IPS-20b (cell line): ENCODE measurements around the gene DLAT.
"Not testable (repeated sequence)": the region's sequence is repeated elsewhere in the genome, so short reads cannot be mapped to it uniquely, and the experiment has no call there.

Experiments
- H3K27ac ChIP-seq: one replicate; pipeline ENCODE4 v1.5.1; 2013; ENCODE audit warnings: low read length
- H3K27me3 ChIP-seq: 2 replicates; pipeline ENCODE4 v1.6.1; 2013; ENCODE audit warnings: mild to moderate bottlenecking, low read length, inconsistent platforms; ENCODE audit not compliant: insufficient read depth
- H3K36me3 ChIP-seq: 2 replicates; pipeline ENCODE4 v1.6.1; 2013; ENCODE audit warnings: low read depth, mild to moderate bottlenecking, inconsistent platforms, low read length, moderate library complexity; ENCODE audit not compliant: insufficient read depth
- H3K4me1 ChIP-seq: 2 replicates; pipeline ENCODE4 v1.6.1; 2013; ENCODE audit warnings: mild to moderate bottlenecking, control low read depth, inconsistent platforms, low read length, moderate library complexity; ENCODE audit not compliant: insufficient read depth
- H3K4me3 ChIP-seq: 2 replicates; pipeline ENCODE4 v1.5.1; 2013; ENCODE audit warnings: mild to moderate bottlenecking, low read length, inconsistent platforms
- H3K9ac ChIP-seq: 2 replicates; pipeline ENCODE4 v1.6.1; 2013; ENCODE audit warnings: low read depth, mild to moderate bottlenecking, inconsistent platforms, low read length, moderate library complexity
- H3K9me3 ChIP-seq: 2 replicates; pipeline ENCODE4 v1.6.1; 2013; ENCODE audit warnings: mild to moderate bottlenecking, low read depth, low read length, inconsistent platforms; ENCODE audit not compliant: insufficient read depth

DLAT gene

DNA sequence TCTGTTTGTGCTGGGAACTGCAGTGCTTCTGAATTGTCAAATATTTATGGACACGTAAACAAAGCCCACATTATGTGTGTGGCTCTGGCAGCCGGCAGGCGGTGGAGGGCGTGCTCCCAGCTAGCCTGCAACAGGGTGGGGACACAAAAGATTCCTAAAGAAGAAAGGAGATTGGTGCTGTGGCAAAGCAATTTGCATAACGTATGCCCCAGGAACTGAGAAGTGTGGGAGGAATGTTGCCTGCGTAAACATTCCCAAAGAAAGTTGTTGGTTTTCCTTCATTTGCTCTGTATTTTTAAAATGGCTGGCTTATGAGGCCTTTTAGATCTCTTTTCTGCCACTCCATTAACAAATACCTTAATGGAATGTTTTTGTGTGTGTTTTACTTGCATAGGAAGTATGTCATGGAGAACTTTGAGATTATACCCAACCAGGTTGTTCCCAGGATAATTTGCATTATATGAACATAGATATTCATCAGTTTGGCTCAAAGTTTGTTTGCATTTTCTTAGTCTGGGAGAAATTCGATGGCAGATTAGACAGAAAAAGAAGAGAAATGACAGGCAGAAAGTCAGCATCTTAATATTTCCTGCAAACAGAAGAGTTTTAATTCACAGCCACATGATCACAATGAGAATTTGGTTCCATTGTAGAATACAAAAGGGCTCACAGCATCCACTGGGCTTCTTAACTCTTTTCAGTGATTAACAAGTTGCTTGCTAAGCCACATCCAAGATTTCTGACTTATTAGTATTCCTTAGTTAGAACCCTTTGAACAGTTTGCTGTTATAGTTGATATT lies 41.8 kb upstream of the DLAT start:
- peaks cover 43% of the 10 kb centered on the region for H3K4me1 ChIP-seq
- peaks cover 36% of the 10 kb centered on the region for H3K36me3 ChIP-seq
- peak overlapping the region; percentile 69 for H3K9ac ChIP-seq
- no peaks in the 10 kb centered on the region for H3K9me3 ChIP-seq
- peak overlapping the region; percentile 95 for H3K27ac ChIP-seq
- H3K27me3 ChIP-seq, result no peaks in the 10 kb centered on the region
- peak overlapping the region; percentile 56 for H3K4me3 ChIP-seq

DNA sequence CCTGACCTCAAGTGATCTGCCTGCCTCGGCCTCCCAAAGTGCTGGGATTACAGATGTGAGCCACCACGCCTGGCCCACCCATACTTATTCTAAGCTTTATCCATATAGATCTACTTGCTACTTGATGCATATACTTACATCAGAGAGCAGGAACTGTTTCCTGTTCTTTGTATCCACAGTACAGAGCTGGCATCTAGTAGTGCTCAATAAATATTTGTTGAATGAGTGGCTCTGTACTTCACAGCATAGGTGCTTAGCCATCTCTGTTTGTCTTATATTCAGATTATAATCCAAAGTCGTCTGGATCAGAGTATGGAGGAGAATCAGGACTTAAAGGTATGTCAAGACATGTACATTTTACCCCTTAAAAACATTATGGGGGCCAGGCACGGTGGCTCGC lies 38.6 kb upstream of the DLAT start:
- no peaks in the 10 kb centered on the region for H3K27me3 ChIP-seq
- no peaks in the 10 kb centered on the region for H3K9me3 ChIP-seq
- H3K36me3 ChIP-seq, result peaks cover 48% of the 10 kb centered on the region
- H3K27ac ChIP-seq, result no peak overlapping the region
- peaks cover 28% of the 10 kb centered on the region for H3K4me1 ChIP-seq
- H3K9ac ChIP-seq, result no peak overlapping the region
- H3K4me3 ChIP-seq, result no peak overlapping the region

- no peaks in the 10 kb centered on the region for H3K9me3 ChIP-seq
- H3K27ac ChIP-seq, result no peak overlapping the region
- peaks cover 69% of the 10 kb centered on the region for H3K36me3 ChIP-seq
- no peak overlapping the region for H3K4me3 ChIP-seq
- H3K27me3 ChIP-seq, result no peaks in the 10 kb centered on the region
- no peak overlapping the region for H3K9ac ChIP-seq
- H3K4me1 ChIP-seq, result no peaks in the 10 kb centered on the region
These were observed 34.8 kb upstream of the DLAT start for GRCh38 chr11:111990381-111990780.

DNA sequence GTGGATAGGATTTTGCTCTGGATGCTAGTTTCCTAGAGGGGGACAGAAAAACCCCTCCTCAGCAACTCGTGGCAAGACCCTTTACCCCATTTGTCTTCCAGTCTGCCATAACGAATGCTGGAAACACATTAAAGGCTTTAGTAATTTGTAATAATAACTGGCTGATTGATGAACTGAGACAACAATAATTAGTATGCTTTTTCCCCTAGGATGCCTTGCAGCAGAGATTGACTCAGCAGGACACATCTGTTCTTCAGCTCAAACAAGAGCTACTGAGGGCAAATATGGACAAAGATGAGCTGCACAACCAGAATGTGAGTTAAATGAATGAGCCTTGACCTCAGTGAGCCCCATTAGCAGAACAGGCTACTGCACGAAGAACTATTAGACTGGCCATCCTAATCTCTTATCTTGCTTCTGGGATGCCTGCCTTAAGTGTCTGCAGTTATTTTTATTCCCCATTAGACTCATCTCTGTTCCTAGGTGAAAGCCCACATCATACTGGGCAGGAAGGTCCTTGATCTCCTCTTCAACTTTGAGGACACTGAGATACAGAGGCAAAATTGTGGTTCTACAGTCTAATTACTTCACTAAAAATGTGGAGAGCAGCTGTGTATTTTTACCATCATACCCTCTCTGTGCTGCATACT lies 32.9 kb upstream of the DLAT start:
- H3K27ac ChIP-seq, result no peak overlapping the region
- no peak overlapping the region for H3K9ac ChIP-seq
- H3K4me1 ChIP-seq, result no peaks in the 10 kb centered on the region
- no peak overlapping the region for H3K4me3 ChIP-seq
- H3K9me3 ChIP-seq, result no peaks in the 10 kb centered on the region
- no peaks in the 10 kb centered on the region for H3K27me3 ChIP-seq
- peaks cover 67% of the 10 kb centered on the region for H3K36me3 ChIP-seq

- H3K27me3 ChIP-seq, result no peaks in the 10 kb centered on the region
- no peaks in the 10 kb centered on the region for H3K4me1 ChIP-seq
- no peaks in the 10 kb centered on the region for H3K9me3 ChIP-seq
- peaks cover 64% of the 10 kb centered on the region for H3K36me3 ChIP-seq
- H3K9ac ChIP-seq, result no peak overlapping the region
- no peak overlapping the region for H3K4me3 ChIP-seq
- no peak overlapping the region for H3K27ac ChIP-seq
These were observed 29.1 kb upstream of the DLAT start for GRCh38 chr11:111996129-111996528.

- not testable (repeated sequence) for H3K4me3 ChIP-seq, H3K27ac ChIP-seq, H3K4me1 ChIP-seq, H3K27me3 ChIP-seq, H3K9me3 ChIP-seq, H3K9ac ChIP-seq
- H3K36me3 ChIP-seq, result peaks cover 60% of the 10 kb centered on the region
These were observed 28.5 kb upstream of the DLAT start for GRCh38 chr11:111996669-111997068.

DNA sequence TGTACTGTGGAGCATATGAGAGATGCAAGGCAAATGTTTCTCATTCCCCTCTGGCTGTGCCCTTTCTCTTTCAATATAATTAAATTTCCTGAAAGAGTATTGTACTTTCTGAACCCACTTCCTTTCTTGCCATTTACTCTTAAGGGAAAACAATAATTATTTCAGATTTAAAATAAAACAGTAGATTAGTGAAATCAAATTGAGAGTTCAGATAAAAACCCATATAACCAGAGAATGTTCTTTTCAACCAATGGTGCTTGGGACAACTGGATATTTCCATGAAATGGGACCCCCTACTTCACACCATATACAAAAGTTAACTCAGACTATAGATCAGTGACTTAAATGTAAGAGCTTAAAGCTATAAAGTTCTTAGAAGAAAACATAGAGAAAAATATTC lies 26.1 kb upstream of the DLAT start:
- Histone ChIP-seq H3K4me1 (no peaks in the 10 kb centered on the region), H3K9me3 (no peaks in the 10 kb centered on the region), H3K27me3 (no peaks in the 10 kb centered on the region), H3K36me3 (peaks cover 46% of the 10 kb centered on the region), H3K9ac (no peak overlapping the region), H3K27ac (no peak overlapping the region), H3K4me3 (no peak overlapping the region)

GRCh38 chr11:112000703-112001102 lies 24.5 kb upstream of the DLAT start:
- Histone ChIP-seq H3K36me3 (peaks cover 40% of the 10 kb centered on the region), H3K4me3 (no peak overlapping the region), H3K9ac (no peak overlapping the region), H3K9me3 (peaks cover 11% of the 10 kb centered on the region; the same call in 1 of the 2 replicates), H3K27me3 (no peaks in the 10 kb centered on the region), H3K4me1 (no peaks in the 10 kb centered on the region), H3K27ac (no peak overlapping the region)

DNA sequence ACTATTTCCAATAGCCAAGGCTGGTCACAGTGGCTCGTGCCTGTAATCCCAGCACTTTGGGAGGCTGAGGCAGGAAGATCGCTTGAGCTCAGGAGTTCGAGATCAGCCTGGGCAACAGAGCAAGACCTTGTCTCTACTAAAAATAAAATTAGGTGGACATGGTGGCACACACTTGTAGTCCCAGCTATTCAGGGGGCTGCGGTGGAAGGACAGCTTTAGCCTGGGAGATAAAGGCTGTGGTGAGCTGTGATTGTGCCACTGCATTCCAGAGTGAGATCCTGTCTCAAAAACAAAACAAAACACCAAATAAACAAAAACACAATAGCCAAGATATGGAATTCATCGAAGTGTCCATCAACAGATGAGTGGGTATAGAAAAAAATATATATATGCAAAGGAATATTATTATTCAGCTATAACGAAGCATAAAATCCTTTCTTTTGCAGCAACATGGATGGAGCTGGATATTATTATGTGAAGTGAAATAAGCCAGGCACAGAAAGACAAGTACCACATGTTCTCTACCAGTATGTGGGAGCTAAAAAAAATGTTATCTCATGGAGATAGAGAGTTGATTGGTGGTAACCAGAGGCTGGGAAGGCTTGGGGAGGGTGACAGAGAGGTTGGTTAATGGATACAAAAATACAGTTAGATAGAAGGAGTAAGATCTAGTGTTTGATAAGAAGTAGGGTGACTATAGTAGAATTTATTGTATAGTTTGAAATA lies 22.6 kb upstream of the DLAT start:
- no peak overlapping the region for H3K9ac ChIP-seq

GRCh38 chr11:112004389-112004788 lies 20.8 kb upstream of the DLAT start:
- H3K36me3 ChIP-seq, result peaks cover 19% of the 10 kb centered on the region
- H3K27ac ChIP-seq, result no peak overlapping the region
- H3K27me3 ChIP-seq, result no peaks in the 10 kb centered on the region
- no peaks in the 10 kb centered on the region for H3K4me1 ChIP-seq
- H3K9ac ChIP-seq, result no peak overlapping the region
- H3K4me3 ChIP-seq, result no peak overlapping the region
- H3K9me3 ChIP-seq, result peaks cover 28% of the 10 kb centered on the region

More for the DNA sequence above, 22.6 kb upstream of the DLAT start:
- Histone ChIP-seq H3K27me3 (no peaks in the 10 kb centered on the region), H3K27ac (no peak overlapping the region), H3K9me3 (peaks cover 20% of the 10 kb centered on the region), H3K36me3 (peaks cover 29% of the 10 kb centered on the region), H3K4me1 (no peaks in the 10 kb centered on the region), H3K4me3 (no peak overlapping the region)

DNA sequence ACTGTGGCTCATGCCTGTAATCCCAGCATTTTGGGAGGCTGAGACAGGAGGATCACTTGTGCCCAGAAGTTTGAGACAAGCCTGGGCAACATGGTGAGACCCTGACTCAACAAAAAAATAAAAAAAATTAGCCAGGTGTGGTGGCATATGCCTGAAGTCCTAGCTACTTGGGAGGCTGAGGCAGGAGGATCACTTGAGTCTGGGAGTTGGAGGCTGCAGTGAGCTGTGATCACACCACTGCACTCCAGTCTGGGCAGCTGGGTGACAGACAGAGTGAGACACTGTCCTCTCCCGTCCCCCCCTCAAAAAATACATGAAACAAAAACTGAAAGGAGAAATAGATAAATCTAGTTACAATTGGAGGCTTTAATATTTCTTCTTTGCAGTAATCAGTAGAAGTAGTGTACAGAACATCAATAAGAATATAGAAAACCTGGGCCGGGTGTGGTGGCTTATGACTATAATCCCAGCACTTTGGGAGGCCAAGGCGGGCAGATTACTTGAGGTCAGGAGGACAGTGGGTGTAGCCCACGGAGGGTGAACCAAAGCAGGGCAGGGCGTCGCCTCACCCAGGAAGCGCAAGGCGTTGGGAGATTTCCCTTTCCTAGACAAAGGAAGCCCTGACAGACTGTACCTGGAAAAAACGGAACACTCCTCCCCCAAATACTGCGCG lies 19.6 kb upstream of the DLAT start:
- H3K4me1 ChIP-seq, result no peaks in the 10 kb centered on the region
- H3K36me3 ChIP-seq, result peaks cover 18% of the 10 kb centered on the region
- H3K27me3 ChIP-seq, result no peaks in the 10 kb centered on the region
- no peak overlapping the region for H3K9ac ChIP-seq
- H3K4me3 ChIP-seq, result no peak overlapping the region
- peaks cover 28% of the 10 kb centered on the region for H3K9me3 ChIP-seq
- no peak overlapping the region for H3K27ac ChIP-seq
